ENCODE data around the gene ABCB9.
"Not testable (repeated sequence)": the region's sequence is repeated elsewhere in the genome, so short reads cannot be mapped to it uniquely, and the experiment has no call there.

The ABCB9 gene

DNA sequence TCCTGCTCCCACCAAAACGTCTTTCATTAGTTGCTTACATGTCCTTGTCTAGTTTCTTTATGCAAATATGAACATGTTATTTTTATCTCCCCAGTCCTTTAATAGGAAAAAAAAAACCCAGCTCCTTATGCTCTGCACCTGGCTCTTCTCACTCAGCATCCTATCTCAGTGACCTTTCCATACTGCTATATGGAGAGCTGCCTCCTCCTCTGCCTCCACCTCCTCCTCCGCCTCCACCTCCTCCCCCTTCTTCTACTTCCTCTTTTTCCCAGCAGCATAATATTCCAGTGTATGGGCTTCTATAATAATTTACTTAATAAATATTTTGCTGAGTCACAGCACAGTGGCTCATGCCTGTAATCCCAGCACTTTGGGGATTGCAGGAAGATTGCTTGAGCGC is 31.5 kb downstream of the ABCB9 start:
- DNase-seq: no peak

GRCh38 chr12:122932207-122932606 is 34.1 kb downstream of the ABCB9 start:
- DNase-seq: no peak

GRCh38 chr12:122929812-122930211 is 36.5 kb downstream of the ABCB9 start:
- no peak for DNase-seq

DNA sequence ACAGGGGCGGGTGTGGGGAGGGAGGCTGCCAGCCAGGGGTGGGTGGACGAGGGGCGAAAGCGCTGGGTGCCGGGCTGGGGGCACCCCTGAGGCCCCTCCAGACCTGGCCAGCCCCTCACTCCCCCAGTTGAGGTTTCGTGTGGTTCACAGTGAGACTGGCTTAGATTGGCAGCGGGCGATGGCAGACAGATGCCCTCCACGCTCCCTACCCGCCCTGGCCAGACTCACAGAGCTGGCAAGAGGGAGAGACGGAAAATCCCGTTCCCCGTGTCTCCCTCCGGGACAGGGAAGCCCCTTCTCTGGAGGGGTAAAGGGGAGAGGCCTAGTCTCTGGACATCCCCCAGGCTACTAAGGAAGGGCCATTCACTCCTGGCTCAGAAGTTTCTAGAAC is 37.1 kb downstream of the ABCB9 start:
- no peak for DNase-seq

GRCh38 chr12:122928404-122929147 is 37.7 kb downstream of the ABCB9 start:
- DNase-seq: no peak

DNA sequence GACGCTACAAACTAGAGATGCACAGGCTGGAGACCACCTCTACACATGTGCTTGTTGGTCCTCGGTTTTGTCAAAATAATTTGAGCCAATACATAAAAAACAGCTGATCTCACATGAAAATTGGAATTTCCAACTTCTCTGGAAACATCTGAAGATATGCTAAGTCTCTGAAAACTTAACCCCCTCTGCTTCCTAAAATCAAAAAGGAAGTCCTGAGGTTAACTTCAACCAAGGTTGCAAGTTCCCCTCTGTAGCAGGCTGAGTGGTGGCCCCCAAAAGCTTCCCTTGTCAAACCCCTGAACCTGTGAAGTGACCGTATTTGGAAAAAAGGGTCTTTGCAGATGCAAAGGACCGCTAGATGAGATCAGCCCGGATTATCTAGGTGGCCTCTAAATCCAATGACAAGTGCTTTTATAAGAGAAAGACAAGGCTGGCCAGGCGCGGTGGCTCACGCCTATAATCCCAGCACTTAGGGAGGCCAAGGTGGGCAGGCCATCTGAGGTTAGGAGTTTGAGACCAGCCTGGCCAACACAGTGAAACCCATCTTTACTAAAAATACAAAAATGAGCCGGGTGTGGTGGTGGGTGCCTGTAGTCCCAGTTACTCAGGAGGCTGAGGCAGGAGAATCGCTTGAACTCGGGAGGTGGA is 38.4 kb downstream of the ABCB9 start:
- no peak for DNase-seq

- no peak for DNase-seq
Measured at GRCh38 chr12:122921917-122922316, 44.3 kb downstream of the ABCB9 start.

GRCh38 chr12:122920687-122921086 is 45.6 kb downstream of the ABCB9 start:
- no peak for DNase-seq

GRCh38 chr12:122918827-122919226 is 47.4 kb downstream of the ABCB9 start:
- no peak for DNase-seq

DNA sequence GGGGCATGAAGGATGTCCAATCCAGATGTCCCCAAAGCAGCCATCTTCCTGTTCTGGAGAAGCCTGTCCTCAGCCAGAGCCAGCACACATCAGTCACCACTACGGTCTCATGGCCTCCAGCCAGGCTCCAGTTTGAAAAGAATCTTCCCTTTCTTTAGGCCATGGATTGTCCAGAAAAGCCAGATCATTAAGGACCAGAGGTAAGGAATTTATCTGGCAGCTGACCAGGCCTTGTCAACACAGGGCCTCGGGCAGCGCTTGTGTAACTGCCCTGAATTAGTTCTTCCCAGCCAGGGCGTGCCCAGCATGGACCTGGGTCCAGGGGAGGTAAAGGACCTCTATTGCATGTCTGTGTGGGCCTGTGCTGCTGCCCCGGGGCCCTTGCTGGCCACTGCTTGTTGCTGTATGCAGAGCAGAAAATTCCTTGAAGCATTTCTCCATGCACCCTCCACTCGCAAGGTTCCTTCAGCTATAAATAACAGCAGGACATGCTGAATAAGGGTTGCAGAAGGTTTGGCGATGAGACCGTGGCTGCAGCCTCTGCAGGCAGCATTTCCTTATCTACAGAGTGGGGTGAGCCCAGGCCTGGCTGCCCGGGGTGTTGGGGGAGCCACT is 48.6 kb downstream of the ABCB9 start:
- no peak for DNase-seq

GRCh38 chr12:122909442-122910288 is 56.6 kb downstream of the ABCB9 start:
- no peak for DNase-seq

DNA sequence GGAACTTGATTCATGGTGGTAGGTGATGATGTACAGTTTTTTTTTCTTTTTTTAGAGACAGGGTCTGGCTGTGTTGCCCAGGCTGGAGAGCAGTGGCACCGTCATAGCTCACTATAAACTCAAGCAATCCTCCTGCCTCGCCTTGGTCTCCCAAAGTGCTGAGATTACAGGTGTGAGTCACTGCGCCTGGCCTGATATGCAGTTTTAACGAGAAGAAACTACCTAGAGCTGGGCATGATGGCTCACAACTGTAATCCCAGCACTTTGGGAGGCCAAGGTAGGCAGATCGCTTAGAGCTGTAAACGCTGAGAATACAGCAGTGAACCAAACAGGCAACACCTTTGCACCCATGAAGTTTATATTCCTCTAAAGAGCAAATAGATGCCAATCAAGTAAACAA is 57.3 kb downstream of the ABCB9 start:
- no peak for DNase-seq

DNA sequence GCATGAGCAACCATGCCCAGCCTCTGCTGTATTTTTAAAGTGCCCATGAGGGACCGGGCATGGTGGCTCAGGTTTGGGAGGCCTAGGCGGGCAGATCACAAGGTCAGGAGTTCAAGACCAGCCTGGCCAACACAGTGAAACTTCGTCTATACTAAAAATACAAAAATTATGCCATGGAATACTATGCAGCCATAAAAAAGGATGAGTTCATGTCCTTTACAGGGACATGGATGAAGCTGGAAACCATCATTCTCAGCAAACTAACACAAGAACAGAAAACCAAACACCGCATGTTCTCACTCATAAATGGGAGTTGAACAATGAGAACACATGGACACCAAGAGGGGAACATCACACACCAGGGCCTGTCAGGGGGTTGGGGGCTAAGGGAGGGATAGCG is 61.0 kb downstream of the ABCB9 start:
- DNase-seq: not testable (repeated sequence)

DNA sequence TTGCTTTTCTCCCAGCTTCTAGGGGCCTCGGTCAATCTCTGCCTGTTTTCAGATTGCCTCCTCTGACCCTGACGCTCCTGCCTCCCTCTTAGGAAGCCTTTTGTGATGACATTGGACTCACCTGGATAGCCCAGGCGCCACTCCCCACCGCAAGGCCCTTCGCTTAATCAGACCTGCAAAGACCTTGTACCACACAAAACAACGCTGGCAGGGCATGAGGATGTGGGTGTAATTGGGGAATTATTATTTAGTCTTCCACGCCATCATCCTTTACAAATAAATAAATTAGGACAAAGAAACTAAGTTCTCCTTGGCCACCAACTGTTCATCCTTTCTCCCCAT is 62.6 kb downstream of the ABCB9 start:
- no peak for DNase-seq

DNA sequence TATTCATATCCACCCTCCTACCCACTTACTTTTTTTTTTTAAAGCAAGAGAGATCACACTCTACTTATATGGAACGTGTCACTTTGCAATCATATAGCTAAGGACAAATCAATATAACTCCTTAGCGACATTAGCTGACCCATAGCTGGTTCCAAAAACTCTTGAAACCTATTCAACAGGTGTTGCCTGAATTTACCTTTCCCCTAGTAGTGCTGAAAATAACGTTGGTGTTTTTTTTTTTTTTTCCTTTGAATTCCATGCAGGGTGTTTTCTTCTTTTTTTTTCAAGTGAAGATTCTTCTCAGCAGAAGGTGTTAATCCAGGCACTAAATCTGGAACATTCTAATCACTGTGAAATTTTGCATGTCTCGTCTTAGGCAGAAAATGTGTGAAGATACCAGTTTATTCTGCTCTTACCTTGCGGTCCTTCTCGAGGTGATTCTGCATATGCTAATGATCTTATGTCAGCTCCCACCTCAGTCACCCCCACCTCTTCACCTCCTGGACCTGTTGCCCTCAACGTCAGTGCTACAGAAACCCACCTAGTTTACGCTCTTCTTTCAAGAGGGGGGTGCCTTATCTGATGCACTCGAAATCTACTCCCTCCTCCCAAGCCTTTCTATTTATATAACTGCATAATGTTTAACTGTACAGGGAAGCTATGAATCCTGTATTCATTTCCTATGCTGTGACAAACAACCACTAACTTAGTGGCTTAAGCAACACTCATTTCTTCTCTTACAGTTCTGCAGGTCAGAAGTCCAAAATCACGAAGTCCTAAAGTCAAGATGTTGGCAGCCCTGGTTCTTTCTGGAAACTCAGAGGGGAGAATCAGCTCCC is 63.2 kb downstream of the ABCB9 start:
- DNase-seq: no peak

DNA sequence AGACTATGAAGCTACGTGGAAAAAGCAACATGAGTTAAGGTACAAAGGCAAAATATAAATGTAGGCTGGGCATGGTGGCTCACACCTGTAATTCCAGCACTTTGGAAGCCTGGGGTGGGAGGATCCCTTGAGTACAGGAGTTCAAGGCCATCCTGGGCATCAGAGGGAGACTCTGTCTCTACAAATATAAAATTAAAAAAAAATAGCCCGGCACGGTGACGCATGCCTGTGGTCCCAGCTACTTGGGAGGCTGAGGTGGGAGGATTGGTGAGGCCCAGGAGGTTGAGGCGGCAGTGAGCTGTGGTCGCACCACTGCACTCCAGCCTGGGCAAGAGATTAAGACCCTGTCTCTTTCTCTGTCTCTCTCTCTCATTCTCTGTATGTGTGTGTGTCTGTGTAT is 66.4 kb downstream of the ABCB9 start:
- no peak for DNase-seq

- no peak for DNase-seq
Measured at GRCh38 chr12:122896662-122897061, 69.6 kb downstream of the ABCB9 start.

DNA sequence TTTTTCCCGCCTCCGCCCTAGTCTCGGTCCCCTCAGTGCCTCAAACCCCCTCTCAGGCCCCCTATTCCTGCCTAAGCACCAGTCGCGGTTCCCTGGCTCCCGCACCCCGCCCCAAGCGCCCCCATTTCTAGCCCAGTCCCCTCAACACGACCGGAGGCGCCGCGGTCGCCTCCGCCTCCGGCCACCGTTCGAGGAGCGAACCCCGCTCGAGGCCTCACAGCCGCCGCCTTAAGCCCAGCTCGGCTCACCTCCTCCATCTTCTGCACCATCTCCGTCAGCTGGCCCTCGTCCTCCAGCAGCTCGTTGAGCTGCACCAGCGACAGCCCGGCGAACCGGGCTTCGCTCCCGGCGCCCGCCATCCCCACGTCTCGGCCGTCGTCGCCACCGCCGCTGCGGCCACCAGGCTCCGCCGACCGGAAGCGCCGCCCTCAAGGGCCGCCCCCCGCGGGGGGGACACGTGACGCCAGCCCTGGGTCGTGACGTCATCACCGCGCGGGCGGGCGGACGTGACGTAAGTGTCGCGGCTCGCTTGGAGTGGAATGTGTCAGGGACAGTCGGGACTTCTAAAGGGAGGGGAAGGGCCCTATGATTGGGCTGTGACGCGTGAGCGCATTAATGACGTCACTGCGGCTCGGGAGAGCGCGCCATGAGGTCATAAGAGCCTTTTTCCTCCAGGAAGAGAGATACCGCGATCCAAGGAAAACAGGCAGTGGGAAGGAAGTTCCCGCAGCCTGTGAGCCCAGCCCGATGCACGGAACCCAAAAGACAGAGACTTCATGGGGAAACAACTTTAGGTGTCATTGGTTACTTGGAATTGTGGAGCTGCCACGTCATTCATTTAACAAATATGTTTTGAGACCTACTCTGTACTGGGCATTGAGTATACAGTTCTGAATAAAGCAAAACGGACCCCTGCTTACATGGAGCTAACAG is 70.3 kb downstream of the ABCB9 start, which contains the start of gene VPS37B:
Gene VPS37B, minus strand, starts transcription at position 421 of the 933 bp plus-strand sequence. Its CDS starts 62 bp downstream, at position 359.
- DNase-seq: peak; percentile 82

GRCh38 chr12:122895320-122895703 is 71.0 kb downstream of the ABCB9 start:
- no peak for DNase-seq

DNA sequence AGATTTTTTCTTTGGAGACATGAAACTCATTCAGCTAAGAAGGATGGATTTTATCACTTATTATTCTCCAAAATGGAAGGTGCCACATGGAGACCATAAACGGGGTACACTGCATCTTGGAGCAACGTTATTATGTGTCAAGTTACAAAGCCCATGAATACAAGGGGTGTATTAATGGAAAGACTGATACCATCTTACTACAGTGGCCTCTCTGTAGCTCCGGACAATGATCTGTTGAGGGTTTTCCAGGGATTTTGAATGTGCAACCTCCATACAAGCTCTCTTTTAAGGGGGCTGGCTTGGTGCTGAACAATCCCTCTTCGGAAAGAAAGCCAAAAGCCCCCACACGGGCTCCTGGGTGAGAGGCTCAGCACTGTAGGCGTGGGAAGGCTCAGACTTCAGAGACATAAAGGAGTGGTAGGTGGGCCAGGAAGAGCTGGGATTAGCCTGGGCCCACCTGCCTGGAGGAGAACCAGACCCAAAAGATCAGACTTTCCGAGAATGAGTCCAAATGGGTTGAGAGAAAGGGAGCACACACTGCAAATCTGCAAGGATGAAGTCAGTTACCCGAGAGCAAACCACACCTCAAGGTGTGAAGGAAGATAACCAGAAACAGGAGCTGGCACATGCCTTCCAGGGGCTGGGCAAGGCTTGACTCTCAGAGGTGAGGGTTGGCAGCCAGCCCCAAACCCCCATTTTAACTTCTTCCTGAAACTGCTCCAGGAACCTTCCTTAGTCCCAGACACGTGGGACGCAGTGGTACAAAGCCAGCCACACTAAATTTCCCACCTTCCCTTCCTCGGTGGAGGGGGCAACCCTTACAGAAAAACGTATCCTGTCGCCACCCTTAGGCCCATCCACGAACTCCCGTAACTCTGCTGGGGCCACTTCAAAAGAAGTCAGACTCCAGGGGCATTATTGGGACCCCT is 71.8 kb downstream of the ABCB9 start:
- no peak for DNase-seq

Data from stimulated activated CD4-positive, alpha-beta T cell treated with anti-CD3 and anti-CD28 coated beads, Interleukin-15, amount 100 ng/mL, for 24 hours (primary cell).